Retinal pigment epithelial cell (primary cell): Measurements from ENCODE around the gene NR2F6.
A peak's percentile ranks its signal among the peaks of the same experiment; 100 is the strongest.

Experiments used
- DNase-seq: peaks from one replicate; pipeline ENCODE4 v3.0.0-alpha.2; 2010; ENCODE audit warnings: low read depth
- H3K4me3 ChIP-seq: 2 replicates; pipeline ENCODE4 v1.5.1; 2011; ENCODE audit warnings: mild to moderate bottlenecking, low read length, control low read depth, moderate library complexity
- CTCF ChIP-seq: conservative IDR thresholded peaks from 2 replicates; pipeline ENCODE4 v1.5.1; 2011; ENCODE audit warnings: low read depth, low read length, control low read depth, inconsistent platforms

NR2F6 gene

GRCh38 chr19:17205237-17206140, 40.2 kb downstream of the NR2F6 start:
- DNase-seq = no peak
- no peak overlapping the region for H3K4me3 ChIP-seq
- TF ChIP-seq CTCF = peak; percentile 78

GRCh38 chr19:17202713-17203112, 43.0 kb downstream of the NR2F6 start:
- DNase-seq = no peak
- H3K4me3 ChIP-seq = no peak overlapping the region
- no peak for TF ChIP-seq CTCF

- no peak for DNase-seq
- TF ChIP-seq CTCF = no peak
- no peak overlapping the region for H3K4me3 ChIP-seq
Observed at GRCh38 chr19:17202249-17202648, 43.5 kb downstream of the NR2F6 start.

GRCh38 chr19:17200408-17201079, 45.2 kb downstream of the NR2F6 start:
- no peak for DNase-seq
- no peak for TF ChIP-seq CTCF
- H3K4me3 ChIP-seq = no peak overlapping the region

GRCh38 chr19:17197666-17198065, 48.1 kb downstream of the NR2F6 start:
- DNase-seq = no peak
- no peak for TF ChIP-seq CTCF
- no peak overlapping the region for H3K4me3 ChIP-seq

- no peak overlapping the region for H3K4me3 ChIP-seq
- no peak for DNase-seq
- no peak for TF ChIP-seq CTCF
Observed at GRCh38 chr19:17196610-17197009, 49.1 kb downstream of the NR2F6 start.
